Neuron (in vitro differentiated cells): ENCODE results near the gene CCT4.
"Not testable (repeated sequence)": the region's sequence is repeated elsewhere in the genome, so short reads cannot be mapped to it uniquely, and the experiment has no call there.

Experiments used
- H2AFZ ChIP-seq: one replicate; pipeline ENCODE4 v1.6.1; 2013; ENCODE audit warnings: low read depth, mild to moderate bottlenecking, inconsistent platforms, low read length, moderate library complexity
- H3K27me3 ChIP-seq: one replicate; pipeline ENCODE4 v1.6.1; 2013; ENCODE audit warnings: low read length; ENCODE audit not compliant: insufficient read depth
- H3K36me3 ChIP-seq: one replicate; pipeline ENCODE4 v1.6.1; 2013; ENCODE audit warnings: low read length; ENCODE audit not compliant: insufficient read depth
- H3K4me1 ChIP-seq: one replicate; pipeline ENCODE4 v1.6.1; 2013; ENCODE audit warnings: low read length; ENCODE audit not compliant: insufficient read depth
- H3K4me3 ChIP-seq: 2 replicates; pipeline ENCODE4 v1.5.1; 2013; ENCODE audit warnings: mild to moderate bottlenecking, low read length, moderate library complexity
- H3K9me3 ChIP-seq: one replicate; pipeline ENCODE4 v1.6.1; 2013; ENCODE audit warnings: low read length

Gene CCT4

DNA sequence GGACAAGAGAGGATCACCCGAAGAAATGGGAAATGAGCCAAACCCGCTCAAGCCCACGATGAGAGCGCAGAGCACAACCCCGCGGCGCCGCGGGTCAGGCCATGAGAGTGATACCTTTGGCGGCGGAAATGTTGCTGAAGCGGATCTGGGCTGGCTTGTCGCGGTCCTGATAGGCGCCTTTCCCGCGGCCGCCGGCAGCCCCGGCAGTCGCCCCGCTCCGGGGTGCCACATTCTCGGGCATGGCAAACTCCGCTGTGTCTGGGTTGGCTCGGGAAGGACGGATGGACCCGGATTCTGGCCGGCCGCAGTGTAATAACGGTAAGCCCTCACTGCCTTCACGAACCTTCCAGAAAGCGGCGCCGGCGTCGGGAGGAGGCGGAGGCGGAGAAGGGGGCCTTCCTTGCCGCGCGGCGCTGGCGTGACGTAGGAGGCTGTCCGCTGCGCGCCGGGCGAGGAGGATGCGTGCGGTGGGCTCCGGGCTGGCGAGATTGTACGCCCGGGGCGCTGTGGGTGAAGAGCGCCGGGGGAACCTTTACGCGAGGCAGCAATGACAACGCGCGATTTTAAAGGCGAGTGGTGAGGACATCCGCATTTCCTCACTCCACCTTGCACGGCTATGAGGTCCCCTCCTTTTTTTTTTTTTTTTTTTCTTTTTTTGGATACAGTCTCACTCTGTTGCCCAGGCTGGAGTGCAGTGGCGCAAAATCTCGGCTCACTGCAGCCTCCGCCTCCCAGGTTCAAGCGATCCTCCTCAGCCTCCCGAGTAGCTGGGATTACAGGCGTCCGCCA lies at the start of gene CCT4:
Gene CCT4 (minus strand): TSS at position 390 of the 789 bp plus-strand sequence. CDS start 149 bp downstream, at position 241.
- peaks cover 10% of the 10 kb centered on the region for H3K4me1 ChIP-seq
- peak within 1 kb of the TSS; percentile 78 for H2AFZ ChIP-seq
- peak within 1 kb of the TSS; percentile 97 for H3K4me3 ChIP-seq
- H3K9me3 ChIP-seq: no peaks in the 10 kb centered on the region
- no peaks in the 10 kb centered on the region for H3K27me3 ChIP-seq
- peaks cover 27% of the 10 kb centered on the region for H3K36me3 ChIP-seq

GRCh38 chr2:61937886-61938285 lies 49.4 kb upstream of the CCT4 start:
- H2AFZ ChIP-seq: no peak overlapping the region
- H3K9me3 ChIP-seq: peaks cover 4% of the 10 kb centered on the region
- H3K4me1 ChIP-seq: no peaks in the 10 kb centered on the region
- no peak overlapping the region for H3K4me3 ChIP-seq
- no peaks in the 10 kb centered on the region for H3K27me3 ChIP-seq
- H3K36me3 ChIP-seq: no peaks in the 10 kb centered on the region

GRCh38 chr2:61937098-61937497 lies 48.6 kb upstream of the CCT4 start:
- peaks cover 7% of the 10 kb centered on the region for H3K9me3 ChIP-seq
- H2AFZ ChIP-seq: no peak overlapping the region
- no peaks in the 10 kb centered on the region for H3K27me3 ChIP-seq
- H3K4me1 ChIP-seq: no peaks in the 10 kb centered on the region
- H3K36me3 ChIP-seq: no peaks in the 10 kb centered on the region
- H3K4me3 ChIP-seq: no peak overlapping the region

- no peak overlapping the region for H2AFZ ChIP-seq
- H3K36me3 ChIP-seq: no peaks in the 10 kb centered on the region
- H3K4me3 ChIP-seq: no peak overlapping the region
- H3K9me3 ChIP-seq: peaks cover 7% of the 10 kb centered on the region
- no peaks in the 10 kb centered on the region for H3K4me1 ChIP-seq
- no peaks in the 10 kb centered on the region for H3K27me3 ChIP-seq
Measured at GRCh38 chr2:61928826-61929461, 40.5 kb upstream of the CCT4 start.

GRCh38 chr2:61926531-61927477 lies 38.3 kb upstream of the CCT4 start:
- H3K27me3 ChIP-seq: no peaks in the 10 kb centered on the region
- H2AFZ ChIP-seq: no peak overlapping the region
- H3K4me3 ChIP-seq: no peak overlapping the region
- H3K9me3 ChIP-seq: no peaks in the 10 kb centered on the region
- no peaks in the 10 kb centered on the region for H3K4me1 ChIP-seq
- no peaks in the 10 kb centered on the region for H3K36me3 ChIP-seq

DNA sequence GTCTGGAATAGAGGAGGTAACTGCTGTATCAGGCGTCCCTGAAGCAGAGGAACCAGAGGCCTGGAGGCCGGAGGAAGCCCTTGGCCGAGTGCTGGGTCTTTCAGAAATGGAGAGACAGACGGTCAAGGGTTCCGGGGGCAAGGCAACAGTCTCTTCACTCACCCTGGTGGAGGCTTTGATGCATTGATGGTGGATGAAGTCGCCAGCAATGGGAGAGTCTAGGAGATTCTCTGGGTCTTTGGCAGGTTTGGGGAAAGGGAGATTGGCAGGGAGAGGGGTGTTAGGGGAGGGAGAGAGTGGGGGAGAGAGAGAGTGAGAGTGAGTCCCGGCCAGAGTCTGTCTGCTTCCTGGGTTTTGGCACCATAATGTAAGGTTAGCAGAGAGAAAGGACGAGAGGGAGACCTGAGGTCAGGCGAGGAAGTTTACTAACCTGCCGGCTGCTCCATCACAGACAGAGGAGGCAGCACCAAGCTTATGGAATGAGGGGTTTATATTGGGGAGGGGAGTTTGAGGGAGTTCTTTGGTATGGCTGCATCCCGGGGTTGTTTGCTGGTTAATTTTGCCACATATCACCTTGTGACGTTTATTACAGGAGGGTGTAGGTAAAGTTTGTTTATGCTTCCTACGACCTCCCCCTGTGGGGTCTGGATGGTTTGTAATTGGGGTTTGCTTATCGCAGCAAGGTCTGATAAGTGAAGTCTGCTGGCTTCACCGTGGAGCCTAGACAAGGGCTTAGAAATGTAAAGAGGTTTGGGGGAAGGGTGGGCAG lies 36.6 kb upstream of the CCT4 start:
- Histone ChIP-seq H3K9me3 (no peaks in the 10 kb centered on the region), H3K4me1 (no peaks in the 10 kb centered on the region), H3K27me3 (no peaks in the 10 kb centered on the region), H3K4me3 (no peak overlapping the region), H2AFZ (no peak overlapping the region), H3K36me3 (no peaks in the 10 kb centered on the region)

DNA sequence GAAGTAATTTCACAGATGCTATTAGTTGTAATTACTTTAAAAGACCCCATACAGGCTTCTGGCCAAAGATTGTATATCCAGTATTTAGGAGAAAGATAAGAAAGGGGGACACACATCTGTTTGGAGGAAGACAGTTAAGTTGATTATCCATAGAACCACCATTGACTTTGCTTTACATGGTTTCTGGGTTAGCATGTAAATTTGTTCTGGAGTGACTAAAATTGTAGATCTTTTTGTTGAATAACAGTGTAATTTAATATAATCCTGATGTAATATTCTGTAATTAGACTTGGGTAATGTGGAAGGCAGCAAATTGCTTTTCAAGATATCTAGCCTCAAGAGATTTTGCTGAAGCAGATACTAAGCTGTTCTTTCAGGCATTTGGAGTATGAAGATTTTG lies 34.3 kb upstream of the CCT4 start:
- Histone ChIP-seq H2AFZ (no peak overlapping the region), H3K4me3 (no peak overlapping the region), H3K4me1 (no peaks in the 10 kb centered on the region), H3K27me3 (no peaks in the 10 kb centered on the region), H3K36me3 (no peaks in the 10 kb centered on the region), H3K9me3 (no peaks in the 10 kb centered on the region)

GRCh38 chr2:61920548-61920947 lies 32.1 kb upstream of the CCT4 start:
- H3K4me3 ChIP-seq: no peak overlapping the region
- H3K9me3 ChIP-seq: no peaks in the 10 kb centered on the region
- H3K27me3 ChIP-seq: no peaks in the 10 kb centered on the region
- H3K4me1 ChIP-seq: no peaks in the 10 kb centered on the region
- no peak overlapping the region for H2AFZ ChIP-seq
- no peaks in the 10 kb centered on the region for H3K36me3 ChIP-seq

DNA sequence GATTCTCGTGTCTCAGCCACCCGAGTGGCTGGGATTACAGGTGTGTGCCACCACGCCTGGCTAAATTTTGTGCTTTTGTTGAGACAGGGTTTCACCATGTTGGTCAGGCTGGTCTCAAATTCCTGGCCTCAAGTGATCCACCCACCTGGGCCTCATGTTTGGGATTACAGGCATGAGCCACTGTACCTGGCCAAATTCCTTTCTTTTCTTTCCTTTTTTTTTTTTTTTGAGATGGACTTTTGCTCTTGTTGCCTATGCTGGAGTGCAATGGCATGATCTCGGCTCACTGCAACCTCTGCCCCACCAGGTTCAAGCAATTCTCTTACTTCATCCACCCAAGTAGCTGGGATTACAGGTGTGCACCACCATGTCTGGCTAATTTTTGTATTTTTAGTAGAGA lies 26.3 kb upstream of the CCT4 start:
- H2AFZ ChIP-seq, H3K9me3 ChIP-seq, H3K4me3 ChIP-seq, H3K36me3 ChIP-seq, H3K27me3 ChIP-seq, H3K4me1 ChIP-seq: not testable (repeated sequence)

DNA sequence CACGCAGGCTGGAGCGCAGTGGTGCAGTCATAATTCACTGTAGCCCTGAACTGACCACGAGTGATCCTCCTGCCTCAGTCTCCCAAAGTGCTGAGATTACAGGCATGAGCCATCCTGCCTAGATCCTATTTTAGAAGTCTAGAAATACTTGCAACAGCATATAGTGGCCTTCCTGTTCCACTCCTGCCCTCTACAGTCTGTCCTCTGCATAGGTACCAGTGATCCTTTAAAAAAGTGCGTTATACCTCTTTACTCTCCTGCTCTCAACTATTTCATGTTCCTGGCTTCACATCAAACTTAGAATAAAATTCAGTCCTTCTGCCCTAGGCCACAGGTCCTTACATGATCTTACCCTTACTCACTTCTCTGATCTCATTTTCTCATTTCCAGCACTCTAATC lies 23.1 kb upstream of the CCT4 start:
- Histone ChIP-seq H2AFZ (no peak overlapping the region), H3K27me3 (no peaks in the 10 kb centered on the region), H3K36me3 (no peaks in the 10 kb centered on the region), H3K9me3 (no peaks in the 10 kb centered on the region), H3K4me3 (no peak overlapping the region), H3K4me1 (peaks cover under 1% of the 10 kb centered on the region)

DNA sequence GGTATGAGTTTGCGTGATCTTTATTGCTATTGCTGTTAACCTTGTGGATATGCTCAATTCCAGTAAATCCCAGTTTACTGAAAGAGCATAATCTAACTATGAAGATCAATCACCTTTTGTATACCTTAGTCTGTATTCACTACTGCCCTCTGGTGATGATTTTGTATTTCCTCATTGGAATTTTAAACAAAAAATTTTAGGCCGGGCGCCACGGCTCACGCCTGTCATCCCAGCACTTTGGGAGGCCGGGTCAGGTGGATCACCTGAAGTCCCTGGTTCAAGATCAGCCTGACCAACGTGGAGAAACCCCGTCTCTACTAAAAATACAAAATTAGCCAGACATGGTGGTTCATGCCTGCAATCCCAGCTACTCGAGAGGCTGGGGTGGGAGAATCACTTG lies 22.1 kb upstream of the CCT4 start:
- Histone ChIP-seq H3K27me3 (no peaks in the 10 kb centered on the region), H3K4me3 (no peak overlapping the region)

GRCh38 chr2:61909116-61909515 lies 20.7 kb upstream of the CCT4 start:
- Histone ChIP-seq H3K36me3 (no peaks in the 10 kb centered on the region), H3K9me3 (no peaks in the 10 kb centered on the region), H3K27me3 (no peaks in the 10 kb centered on the region), H2AFZ (no peak overlapping the region), H3K4me3 (no peak overlapping the region), H3K4me1 (peaks cover 5% of the 10 kb centered on the region)

More for the DNA sequence above, 22.1 kb upstream of the CCT4 start:
- H3K9me3 ChIP-seq: no peaks in the 10 kb centered on the region
- H3K36me3 ChIP-seq: no peaks in the 10 kb centered on the region
- peaks cover 3% of the 10 kb centered on the region for H3K4me1 ChIP-seq
- no peak overlapping the region for H2AFZ ChIP-seq
